WTC11 (cell line): ENCODE measurements around the gene ANKS6. TPM values are rescaled to one million over a fixed set of nuclear protein-coding genes. Genes with fewer than 3 reads are reported as not detected.

Experiments used
- ATAC-seq: fragments of 200-7000 bp; cut with Tn5 transposase; 2 replicates; pipeline ENCODE4 v1.10.0; 2021; ENCODE audit warnings: mild to moderate bottlenecking, moderate library complexity
- CTCF ChIA-PET: fragments of 300-600 bp; sonication (Branson Sonifier 250); formaldehyde crosslinking; loops from one replicate; lab custom pipeline; 2021; ENCODE audit warnings: antibody characterized with exemption; lab: Charles Lee
- POLR2A ChIA-PET: fragments of 350-600 bp; sonication (Branson Sonifier 250); formaldehyde crosslinking; loops from one replicate; lab custom pipeline; 2021; ENCODE audit warnings: antibody characterized with exemption; lab: Charles Lee
- DNase-seq: peaks from one replicate; pipeline ENCODE4 v3.0.0; 2021; ENCODE audit warnings: low spot score
- H3K27ac Mint-ChIP-seq: 2 replicates; pipeline ENCODE4 v1.8.0; 2021; ENCODE audit warnings: mixed read lengths
- H3K27me3 Mint-ChIP-seq: 2 replicates; pipeline ENCODE4 v1.8.0; 2021; ENCODE audit warnings: low read depth, mild to moderate bottlenecking, moderate library complexity, mixed read lengths
- H3K36me3 Mint-ChIP-seq: 2 replicates; pipeline ENCODE4 v1.8.0; 2021; ENCODE audit warnings: mixed read lengths
- H3K4me1 Mint-ChIP-seq: 2 replicates; pipeline ENCODE4 v1.8.0; 2022; ENCODE audit warnings: mixed read lengths
- H3K4me3 Mint-ChIP-seq: 2 replicates; pipeline ENCODE4 v1.8.0; 2021; ENCODE audit warnings: mild to moderate bottlenecking, moderate library complexity, mixed read lengths
- H3K9me3 Mint-ChIP-seq: 2 replicates; pipeline ENCODE4 v1.8.0; 2021; ENCODE audit warnings: mixed read lengths
- CDX4 ChIP-seq: fragments of 250-450 bp; sonication (Bioruptor Pico); IDR thresholded peaks from 2 replicates; pipeline ENCODE4 v1.9.0; 2021; ENCODE audit warnings: moderate library complexity, mild to moderate bottlenecking, inconsistent platforms, borderline replicate concordance
- CREB1 ChIP-seq: sonication (generic); formaldehyde crosslinking; IDR thresholded peaks from 2 replicates; pipeline ENCODE4 v1.8.0; 2023; ENCODE audit warnings: mild to moderate bottlenecking, missing genetic modification reagents
- CREM ChIP-seq: sonication (generic); formaldehyde crosslinking; IDR thresholded peaks from 2 replicates; pipeline ENCODE4 v1.8.1; 2022; ENCODE audit warnings: mild to moderate bottlenecking, missing genetic modification reagents, moderate library complexity
- FOXK1 ChIP-seq: sonication (generic); formaldehyde crosslinking; IDR thresholded peaks from 2 replicates; pipeline ENCODE4 v1.8.0; 2022; ENCODE audit warnings: mild to moderate bottlenecking, moderate library complexity, missing genetic modification reagents
- IRF2 ChIP-seq: sonication (generic); formaldehyde crosslinking; IDR thresholded peaks from 2 replicates; pipeline ENCODE4 v1.8.0; 2022; ENCODE audit warnings: low read depth, missing genetic modification reagents, borderline replicate concordance
- MYBL2 ChIP-seq: sonication (generic); formaldehyde crosslinking; IDR thresholded peaks from 2 replicates; pipeline ENCODE4 v1.8.1; 2023; ENCODE audit warnings: mild to moderate bottlenecking, moderate library complexity, missing genetic modification reagents
- NR1H2 ChIP-seq: sonication (generic); formaldehyde crosslinking; IDR thresholded peaks from 2 replicates; pipeline ENCODE4 v1.9.0; 2021; ENCODE audit warnings: mild to moderate bottlenecking, moderate library complexity, missing genetic modification reagents
- SMAD3 ChIP-seq: sonication (generic); formaldehyde crosslinking; IDR thresholded peaks from 2 replicates; pipeline ENCODE4 v1.8.0; 2022; ENCODE audit warnings: missing genetic modification reagents, mild to moderate bottlenecking, borderline replicate concordance
- SOX15 ChIP-seq: fragments of 250-450 bp; sonication (Bioruptor Pico); IDR thresholded peaks from 2 replicates; pipeline ENCODE4 v1.9.0; 2021; ENCODE audit warnings: mild to moderate bottlenecking
- TP53 ChIP-seq: sonication (generic); formaldehyde crosslinking; IDR thresholded peaks from 2 replicates; pipeline ENCODE4 v1.8.1; 2023; ENCODE audit warnings: mild to moderate bottlenecking, missing genetic modification reagents
- ZNF121 ChIP-seq: sonication (generic); formaldehyde crosslinking; IDR thresholded peaks from 2 replicates; pipeline ENCODE4 v1.8.0; 2023; ENCODE audit warnings: missing genetic modification reagents
- ZNF263 ChIP-seq: sonication (generic); formaldehyde crosslinking; IDR thresholded peaks from 2 replicates; pipeline ENCODE4 v1.8.1; 2022; ENCODE audit warnings: low read depth, mild to moderate bottlenecking, moderate library complexity, missing genetic modification reagents
- ZNF317 ChIP-seq: sonication (generic); formaldehyde crosslinking; IDR thresholded peaks from 2 replicates; pipeline ENCODE4 v1.8.1; 2023; ENCODE audit warnings: low read depth, mild to moderate bottlenecking, moderate library complexity, missing genetic modification reagents, borderline replicate concordance
- ZNF416 ChIP-seq: fragments of 250-450 bp; sonication (Bioruptor Pico); IDR thresholded peaks from 2 replicates; pipeline ENCODE4 v1.9.0; 2021; ENCODE audit warnings: mild to moderate bottlenecking, inconsistent platforms
- ZNF512 ChIP-seq: sonication (generic); formaldehyde crosslinking; IDR thresholded peaks from 2 replicates; pipeline ENCODE4 v1.8.1; 2022; ENCODE audit warnings: missing genetic modification reagents, borderline replicate concordance
- total RNA-seq: library from RNA; stranded (reverse); gene quantifications from 3 replicates; pipeline ENCODE4 v1.2.3, GENCODE V29; 2021
- TF ChIP-seq, protein P1 (sequence below): sonication (generic); formaldehyde crosslinking; IDR thresholded peaks from 2 replicates; pipeline ENCODE4 v1.8.1; 2022; ENCODE audit warnings: mild to moderate bottlenecking, moderate library complexity, missing genetic modification reagents
- TF ChIP-seq, protein P2 (sequence below): sonication (generic); formaldehyde crosslinking; IDR thresholded peaks from 2 replicates; pipeline ENCODE4 v1.8.0; 2022; ENCODE audit warnings: mild to moderate bottlenecking, missing genetic modification reagents
- TF ChIP-seq, protein P3 (sequence below): fragments of 250-450 bp; sonication (Bioruptor Pico); IDR thresholded peaks from 2 replicates; pipeline ENCODE4 v1.9.0; 2021; ENCODE audit warnings: mild to moderate bottlenecking
- TF ChIP-seq, protein P4 (sequence below): fragments of 250-450 bp; sonication (Bioruptor Pico); IDR thresholded peaks from 2 replicates; pipeline ENCODE4 v1.8.0; 2021; ENCODE audit warnings: mild to moderate bottlenecking

ANKS6 gene
- total RNA-seq, 1 experiment from 2014 or later = 65.1 TPM

GRCh38 chr9:98763986-98764745 is 32.2 kb downstream of the ANKS6 start (continued):
- TF ChIP-seq CDX4 (CRISPR knock-in tag) (no peak), FOXK1 (CRISPR knock-in tag) (no peak), MYBL2 (no peak), ZNF416 (CRISPR knock-in tag) (no peak), IRF2 (no peak), CREM (no peak), ZNF512 (no peak)
- TF ChIP-seq, protein P1, sequence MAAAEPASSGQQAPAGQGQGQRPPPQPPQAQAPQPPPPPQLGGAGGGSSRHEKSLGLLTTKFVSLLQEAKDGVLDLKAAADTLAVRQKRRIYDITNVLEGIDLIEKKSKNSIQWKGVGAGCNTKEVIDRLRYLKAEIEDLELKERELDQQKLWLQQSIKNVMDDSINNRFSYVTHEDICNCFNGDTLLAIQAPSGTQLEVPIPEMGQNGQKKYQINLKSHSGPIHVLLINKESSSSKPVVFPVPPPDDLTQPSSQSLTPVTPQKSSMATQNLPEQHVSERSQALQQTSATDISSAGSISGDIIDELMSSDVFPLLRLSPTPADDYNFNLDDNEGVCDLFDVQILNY = no peak

- H3K9me3 Mint-ChIP-seq = peaks cover 20% of the 10 kb centered on the region
- ATAC-seq = no peak
- H3K4me1 Mint-ChIP-seq = no peaks in the 10 kb centered on the region
- TF ChIP-seq ZNF512 (no peak), ZNF317 (no peak), ZNF263 (CRISPR knock-in tag) (no peak), CREM (no peak), SMAD3 (no peak), ZNF416 (CRISPR knock-in tag) (no peak), SOX15 (CRISPR knock-in tag) (no peak), CREB1 (CRISPR knock-in tag) (no peak), ZNF121 (CRISPR knock-in tag) (no peak), TP53 (CRISPR knock-in tag) (no peak), NR1H2 (CRISPR knock-in tag) (no peak)
- TF ChIP-seq, protein P2, sequence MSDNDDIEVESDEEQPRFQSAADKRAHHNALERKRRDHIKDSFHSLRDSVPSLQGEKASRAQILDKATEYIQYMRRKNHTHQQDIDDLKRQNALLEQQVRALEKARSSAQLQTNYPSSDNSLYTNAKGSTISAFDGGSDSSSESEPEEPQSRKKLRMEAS (CRISPR knock-in tag) = no peak
- TF ChIP-seq, protein P3, sequence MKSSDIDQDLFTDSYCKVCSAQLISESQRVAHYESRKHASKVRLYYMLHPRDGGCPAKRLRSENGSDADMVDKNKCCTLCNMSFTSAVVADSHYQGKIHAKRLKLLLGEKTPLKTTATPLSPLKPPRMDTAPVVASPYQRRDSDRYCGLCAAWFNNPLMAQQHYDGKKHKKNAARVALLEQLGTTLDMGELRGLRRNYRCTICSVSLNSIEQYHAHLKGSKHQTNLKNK (CRISPR knock-in tag) = no peak
- TF ChIP-seq, protein P4, sequence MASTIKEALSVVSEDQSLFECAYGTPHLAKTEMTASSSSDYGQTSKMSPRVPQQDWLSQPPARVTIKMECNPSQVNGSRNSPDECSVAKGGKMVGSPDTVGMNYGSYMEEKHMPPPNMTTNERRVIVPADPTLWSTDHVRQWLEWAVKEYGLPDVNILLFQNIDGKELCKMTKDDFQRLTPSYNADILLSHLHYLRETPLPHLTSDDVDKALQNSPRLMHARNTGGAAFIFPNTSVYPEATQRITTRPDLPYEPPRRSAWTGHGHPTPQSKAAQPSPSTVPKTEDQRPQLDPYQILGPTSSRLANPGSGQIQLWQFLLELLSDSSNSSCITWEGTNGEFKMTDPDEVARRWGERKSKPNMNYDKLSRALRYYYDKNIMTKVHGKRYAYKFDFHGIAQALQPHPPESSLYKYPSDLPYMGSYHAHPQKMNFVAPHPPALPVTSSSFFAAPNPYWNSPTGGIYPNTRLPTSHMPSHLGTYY (CRISPR knock-in tag) = no peak
- no peaks in the 10 kb centered on the region for H3K27me3 Mint-ChIP-seq
- ChIA-PET POLR2A (no interaction called here), CTCF (interaction anchor here (2.5 kb wide), 1 partner anchor 15 kb away, joined by 10 read pairs; no protein-coding TSS in a partner anchor)
- H3K4me3 Mint-ChIP-seq = no peak overlapping the region
- no peak for DNase-seq
- H3K27ac Mint-ChIP-seq = no peak overlapping the region
- peaks cover 54% of the 10 kb centered on the region for H3K36me3 Mint-ChIP-seq
These were observed 36.1 kb downstream of the ANKS6 start for GRCh38 chr9:98760231-98760630.
